ENCODE data around the gene ARHGAP40.

The ARHGAP40 gene

DNA sequence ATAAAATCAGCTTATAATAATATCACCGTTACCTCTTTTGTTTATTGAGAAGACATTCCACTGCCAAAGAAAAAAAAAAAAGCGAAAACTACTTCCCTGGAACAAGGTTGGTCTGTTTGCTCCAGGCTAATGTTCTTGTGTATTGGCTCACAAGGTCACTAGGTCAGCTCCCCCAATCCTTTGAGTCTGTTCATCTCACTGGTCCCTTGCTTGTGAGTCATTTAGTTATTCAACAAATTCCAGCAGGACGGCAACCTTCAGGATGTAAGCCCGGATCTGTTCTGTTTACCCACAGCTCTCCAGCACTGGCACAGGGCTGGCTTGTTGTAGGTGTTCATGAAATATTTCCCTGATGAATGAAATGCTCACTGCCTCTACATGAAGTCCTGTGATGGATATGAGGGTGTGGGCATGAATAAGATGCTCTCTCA, 3.3 kb downstream of the ARHGAP40 start (continued):
- TF ChIP-seq, protein P1, sequence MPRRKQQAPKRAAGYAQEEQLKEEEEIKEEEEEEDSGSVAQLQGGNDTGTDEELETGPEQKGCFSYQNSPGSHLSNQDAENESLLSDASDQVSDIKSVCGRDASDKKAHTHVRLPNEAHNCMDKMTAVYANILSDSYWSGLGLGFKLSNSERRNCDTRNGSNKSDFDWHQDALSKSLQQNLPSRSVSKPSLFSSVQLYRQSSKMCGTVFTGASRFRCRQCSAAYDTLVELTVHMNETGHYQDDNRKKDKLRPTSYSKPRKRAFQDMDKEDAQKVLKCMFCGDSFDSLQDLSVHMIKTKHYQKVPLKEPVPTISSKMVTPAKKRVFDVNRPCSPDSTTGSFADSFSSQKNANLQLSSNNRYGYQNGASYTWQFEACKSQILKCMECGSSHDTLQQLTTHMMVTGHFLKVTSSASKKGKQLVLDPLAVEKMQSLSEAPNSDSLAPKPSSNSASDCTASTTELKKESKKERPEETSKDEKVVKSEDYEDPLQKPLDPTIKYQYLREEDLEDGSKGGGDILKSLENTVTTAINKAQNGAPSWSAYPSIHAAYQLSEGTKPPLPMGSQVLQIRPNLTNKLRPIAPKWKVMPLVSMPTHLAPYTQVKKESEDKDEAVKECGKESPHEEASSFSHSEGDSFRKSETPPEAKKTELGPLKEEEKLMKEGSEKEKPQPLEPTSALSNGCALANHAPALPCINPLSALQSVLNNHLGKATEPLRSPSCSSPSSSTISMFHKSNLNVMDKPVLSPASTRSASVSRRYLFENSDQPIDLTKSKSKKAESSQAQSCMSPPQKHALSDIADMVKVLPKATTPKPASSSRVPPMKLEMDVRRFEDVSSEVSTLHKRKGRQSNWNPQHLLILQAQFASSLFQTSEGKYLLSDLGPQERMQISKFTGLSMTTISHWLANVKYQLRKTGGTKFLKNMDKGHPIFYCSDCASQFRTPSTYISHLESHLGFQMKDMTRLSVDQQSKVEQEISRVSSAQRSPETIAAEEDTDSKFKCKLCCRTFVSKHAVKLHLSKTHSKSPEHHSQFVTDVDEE (CRISPR knock-in tag; IDR thresholded peaks at IDR 0.05) = no peak
- no peak for TF ChIP-seq ISL1 (CRISPR knock-in tag; IDR thresholded peaks at IDR 0.05)
- no peak for TF ChIP-seq ARNTL (CRISPR knock-in tag; IDR thresholded peaks at IDR 0.05; ENCODE audit: borderline replicate concordance, low read depth)
- no peak for TF ChIP-seq RARB (CRISPR knock-in tag; IDR thresholded peaks at IDR 0.05)
- no peak for TF ChIP-seq BACH2 (CRISPR knock-in tag; IDR thresholded peaks at IDR 0.05; ENCODE audit: borderline replicate concordance)
- TF ChIP-seq, protein P2, sequence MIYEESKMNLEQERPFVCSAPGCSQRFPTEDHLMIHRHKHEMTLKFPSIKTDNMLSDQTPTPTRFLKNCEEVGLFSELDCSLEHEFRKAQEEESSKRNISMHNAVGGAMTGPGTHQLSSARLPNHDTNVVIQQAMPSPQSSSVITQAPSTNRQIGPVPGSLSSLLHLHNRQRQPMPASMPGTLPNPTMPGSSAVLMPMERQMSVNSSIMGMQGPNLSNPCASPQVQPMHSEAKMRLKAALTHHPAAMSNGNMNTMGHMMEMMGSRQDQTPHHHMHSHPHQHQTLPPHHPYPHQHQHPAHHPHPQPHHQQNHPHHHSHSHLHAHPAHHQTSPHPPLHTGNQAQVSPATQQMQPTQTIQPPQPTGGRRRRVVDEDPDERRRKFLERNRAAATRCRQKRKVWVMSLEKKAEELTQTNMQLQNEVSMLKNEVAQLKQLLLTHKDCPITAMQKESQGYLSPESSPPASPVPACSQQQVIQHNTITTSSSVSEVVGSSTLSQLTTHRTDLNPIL (CRISPR knock-in tag; IDR thresholded peaks at IDR 0.05; ENCODE audit: low read depth) = no peak
- TF ChIP-seq ZNF565 (CRISPR knock-in tag; conservative IDR thresholded peaks at IDR 0.05; ENCODE audit: low read depth) = no peak
- no peak for TF ChIP-seq ZNF70 (CRISPR knock-in tag; IDR thresholded peaks at IDR 0.05)

DNA sequence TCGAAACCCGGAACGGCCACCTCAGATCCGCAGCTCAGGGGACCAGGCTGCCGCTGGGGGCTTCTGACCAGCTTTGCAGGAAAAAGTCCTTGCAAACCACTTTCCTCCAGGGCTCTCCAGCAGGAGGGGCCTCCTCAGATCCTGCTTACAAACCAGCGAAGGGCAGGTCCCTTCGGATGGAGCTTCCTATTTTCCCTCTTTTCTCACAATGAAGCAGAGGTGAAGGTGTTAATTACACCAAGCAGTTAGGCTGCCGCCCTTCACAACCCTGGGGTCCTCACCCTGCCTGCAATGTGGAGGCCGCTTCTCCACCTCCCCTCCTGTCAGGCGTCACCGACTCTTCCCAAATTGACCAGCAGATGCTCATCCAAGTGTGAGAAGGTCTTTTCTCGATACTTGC, 5.7 kb downstream of the ARHGAP40 start:
- TF ChIP-seq ARNTL (CRISPR knock-in tag; IDR thresholded peaks at IDR 0.05; ENCODE audit: borderline replicate concordance, low read depth) (no peak), ZNF565 (CRISPR knock-in tag; conservative IDR thresholded peaks at IDR 0.05; ENCODE audit: low read depth) (no peak)
- TF ChIP-seq, protein P3, sequence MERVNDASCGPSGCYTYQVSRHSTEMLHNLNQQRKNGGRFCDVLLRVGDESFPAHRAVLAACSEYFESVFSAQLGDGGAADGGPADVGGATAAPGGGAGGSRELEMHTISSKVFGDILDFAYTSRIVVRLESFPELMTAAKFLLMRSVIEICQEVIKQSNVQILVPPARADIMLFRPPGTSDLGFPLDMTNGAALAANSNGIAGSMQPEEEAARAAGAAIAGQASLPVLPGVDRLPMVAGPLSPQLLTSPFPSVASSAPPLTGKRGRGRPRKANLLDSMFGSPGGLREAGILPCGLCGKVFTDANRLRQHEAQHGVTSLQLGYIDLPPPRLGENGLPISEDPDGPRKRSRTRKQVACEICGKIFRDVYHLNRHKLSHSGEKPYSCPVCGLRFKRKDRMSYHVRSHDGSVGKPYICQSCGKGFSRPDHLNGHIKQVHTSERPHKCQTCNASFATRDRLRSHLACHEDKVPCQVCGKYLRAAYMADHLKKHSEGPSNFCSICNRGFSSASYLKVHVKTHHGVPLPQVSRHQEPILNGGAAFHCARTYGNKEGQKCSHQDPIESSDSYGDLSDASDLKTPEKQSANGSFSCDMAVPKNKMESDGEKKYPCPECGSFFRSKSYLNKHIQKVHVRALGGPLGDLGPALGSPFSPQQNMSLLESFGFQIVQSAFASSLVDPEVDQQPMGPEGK (CRISPR knock-in tag; IDR thresholded peaks at IDR 0.05; ENCODE audit: borderline replicate concordance) = no peak
- TF ChIP-seq, protein P2 (CRISPR knock-in tag; IDR thresholded peaks at IDR 0.05; ENCODE audit: low read depth) = no peak

DNA sequence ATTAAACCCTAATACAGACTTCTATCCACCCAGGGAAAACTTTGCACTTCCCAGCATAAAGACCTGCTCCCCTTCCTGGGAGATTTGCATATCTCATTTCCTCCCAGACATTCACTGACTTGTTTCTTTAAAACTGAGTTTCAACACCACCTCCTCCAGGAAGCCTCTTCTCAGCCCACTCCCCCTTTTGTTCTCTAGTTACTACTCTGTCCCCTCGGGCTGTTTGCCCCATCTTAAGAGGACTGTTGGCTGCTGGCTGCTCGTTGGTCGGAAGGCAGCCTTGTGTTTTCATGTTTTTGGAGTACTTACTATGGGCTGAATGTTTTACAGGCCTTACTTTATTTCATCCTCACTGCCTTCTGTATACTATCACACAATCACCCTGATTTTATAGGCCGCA, 6.6 kb downstream of the ARHGAP40 start:
- TF ChIP-seq, protein P3 (CRISPR knock-in tag; IDR thresholded peaks at IDR 0.05; ENCODE audit: borderline replicate concordance) = no peak
- TF ChIP-seq ZNF565 (CRISPR knock-in tag; conservative IDR thresholded peaks at IDR 0.05; ENCODE audit: low read depth) = no peak
- no peak for TF ChIP-seq ZFP3 (CRISPR knock-in tag; IDR thresholded peaks at IDR 0.05)
- TF ChIP-seq BACH2 (CRISPR knock-in tag; IDR thresholded peaks at IDR 0.05; ENCODE audit: borderline replicate concordance) = no peak
- TF ChIP-seq ZFP30 (CRISPR knock-in tag; IDR thresholded peaks at IDR 0.05) = no peak

More for the DNA sequence above, 5.7 kb downstream of the ARHGAP40 start:
- no peak for ATAC-seq

DNA sequence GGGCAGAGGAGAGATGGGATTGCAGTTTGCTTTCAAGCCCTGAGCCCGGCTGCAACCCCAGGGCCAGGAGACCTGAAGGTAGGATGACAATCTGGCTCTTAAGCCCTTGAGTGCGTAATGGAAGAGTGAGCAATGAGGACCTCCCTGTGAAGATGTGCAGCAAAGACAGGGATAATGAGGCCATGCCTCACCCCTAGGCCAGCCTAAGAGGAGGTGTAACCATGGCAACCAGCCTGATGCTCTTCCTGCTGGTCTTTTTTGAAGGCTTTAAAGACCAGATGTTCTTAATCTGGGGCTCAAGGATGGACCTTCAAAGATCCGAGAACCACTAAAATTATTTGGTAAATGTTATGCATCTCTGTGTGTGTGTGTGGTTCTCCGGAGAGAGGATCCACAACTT, 8.2 kb downstream of the ARHGAP40 start:
- no peak for ATAC-seq
- no peak for TF ChIP-seq PPARA (CRISPR knock-in tag; IDR thresholded peaks at IDR 0.05; ENCODE audit: borderline replicate concordance)
- no peak for TF ChIP-seq OSR1 (CRISPR knock-in tag; IDR thresholded peaks at IDR 0.05)
- TF ChIP-seq, protein P3 (CRISPR knock-in tag; IDR thresholded peaks at IDR 0.05; ENCODE audit: borderline replicate concordance) = no peak
- TF ChIP-seq ZNF70 (CRISPR knock-in tag; IDR thresholded peaks at IDR 0.05) = no peak
- TF ChIP-seq, protein P4, sequence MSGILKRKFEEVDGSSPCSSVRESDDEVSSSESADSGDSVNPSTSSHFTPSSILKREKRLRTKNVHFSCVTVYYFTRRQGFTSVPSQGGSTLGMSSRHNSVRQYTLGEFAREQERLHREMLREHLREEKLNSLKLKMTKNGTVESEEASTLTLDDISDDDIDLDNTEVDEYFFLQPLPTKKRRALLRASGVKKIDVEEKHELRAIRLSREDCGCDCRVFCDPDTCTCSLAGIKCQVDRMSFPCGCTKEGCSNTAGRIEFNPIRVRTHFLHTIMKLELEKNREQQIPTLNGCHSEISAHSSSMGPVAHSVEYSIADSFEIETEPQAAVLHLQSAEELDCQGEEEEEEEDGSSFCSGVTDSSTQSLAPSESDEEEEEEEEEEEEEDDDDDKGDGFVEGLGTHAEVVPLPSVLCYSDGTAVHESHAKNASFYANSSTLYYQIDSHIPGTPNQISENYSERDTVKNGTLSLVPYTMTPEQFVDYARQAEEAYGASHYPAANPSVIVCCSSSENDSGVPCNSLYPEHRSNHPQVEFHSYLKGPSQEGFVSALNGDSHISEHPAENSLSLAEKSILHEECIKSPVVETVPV (CRISPR knock-in tag; IDR thresholded peaks at IDR 0.05) = no peak
- no peak for TF ChIP-seq GLIS3 (CRISPR knock-in tag; IDR thresholded peaks at IDR 0.05)
- no peak for TF ChIP-seq BACH2 (CRISPR knock-in tag; IDR thresholded peaks at IDR 0.05; ENCODE audit: borderline replicate concordance)
- no peak for TF ChIP-seq ESRRG (CRISPR knock-in tag; IDR thresholded peaks at IDR 0.05)
- TF ChIP-seq TCF4 (CRISPR knock-in tag; IDR thresholded peaks at IDR 0.05; ENCODE audit: borderline replicate concordance) = no peak
- no peak for TF ChIP-seq ZNF8 (CRISPR knock-in tag; IDR thresholded peaks at IDR 0.05)
- no peak for TF ChIP-seq ZC3H10 (CRISPR knock-in tag; IDR thresholded peaks at IDR 0.05)
- TF ChIP-seq SNAI2 (CRISPR knock-in tag; IDR thresholded peaks at IDR 0.05) = no peak

More for the DNA sequence above, 6.6 kb downstream of the ARHGAP40 start:
- no peak for ATAC-seq
